Endometrial microvascular endothelial cells (primary cell): ENCODE data around the gene ASPHD2. TPM values are rescaled to one million over a fixed set of nuclear protein-coding genes. Genes with fewer than 3 reads are reported as not detected.
"Not testable (repeated sequence)": the region's sequence is repeated elsewhere in the genome, so short reads cannot be mapped to it uniquely, and the experiment has no call there.

ENCODE experiments used
- in situ Hi-C: cut with HindIII; loops from 2 replicates; pipeline ENCODE4 v1.10.0; 2017; ENCODE audit warnings: low sequenced_read_pairs, low pct_unique_long_range_greater_than_20kb; ENCODE audit errors: inconsistent ontology term
- total RNA-seq: library from RNA; depleted of rRNA; stranded (reverse); fragments of >200 nt; gene quantifications from one replicate; pipeline ENCODE4 v1.2.3, GENCODE V29; 2015; ENCODE audit errors: inconsistent ontology term

ASPHD2 gene
- total RNA-seq, 1 donor from 2014 or later = 1.1 TPM

- in situ Hi-C loops = no loop called here
Measured at GRCh38 chr22:26410386-26410785, 18.7 kb upstream of the ASPHD2 start.

GRCh38 chr22:26414347-26414746 lies 14.7 kb upstream of the ASPHD2 start:
- in situ Hi-C loops = no loop called here

GRCh38 chr22:26416256-26416655 lies 12.8 kb upstream of the ASPHD2 start:
- in situ Hi-C loops = no loop called here

- in situ Hi-C loops = no loop called here
Measured at GRCh38 chr22:26416670-26417276, 12.3 kb upstream of the ASPHD2 start.

- in situ Hi-C loops = no loop called here
Measured at GRCh38 chr22:26417406-26417805, 11.7 kb upstream of the ASPHD2 start.

GRCh38 chr22:26418620-26419019 lies 10.4 kb upstream of the ASPHD2 start:
- in situ Hi-C loops = no loop called here

- in situ Hi-C loops = no loop called here
Measured at GRCh38 chr22:26426924-26427323, 2.1 kb upstream of the ASPHD2 start.

- in situ Hi-C loops = no loop called here
Measured at GRCh38 chr22:26429458-26430286, 612 bp downstream of the ASPHD2 start.

- in situ Hi-C loops = no loop called here
Measured at GRCh38 chr22:26430600-26430999, 1.5 kb downstream of the ASPHD2 start.

GRCh38 chr22:26431261-26431995 lies 2.4 kb downstream of the ASPHD2 start:
- in situ Hi-C loops = no loop called here

GRCh38 chr22:26432619-26433311 lies 3.7 kb downstream of the ASPHD2 start:
- in situ Hi-C loops = no loop called here

GRCh38 chr22:26433805-26434204 lies 4.7 kb downstream of the ASPHD2 start:
- in situ Hi-C loops = no loop called here

- in situ Hi-C loops = no loop called here
Measured at GRCh38 chr22:26435327-26436093, 6.5 kb downstream of the ASPHD2 start.

GRCh38 chr22:26436903-26437515 lies 7.9 kb downstream of the ASPHD2 start:
- in situ Hi-C loops = no loop called here

GRCh38 chr22:26437694-26438392 lies 8.8 kb downstream of the ASPHD2 start:
- in situ Hi-C loops = no loop called here

- in situ Hi-C loops = not testable (repeated sequence)
Measured at GRCh38 chr22:26438776-26439175, 9.7 kb downstream of the ASPHD2 start.

- in situ Hi-C loops = no loop called here
Measured at GRCh38 chr22:26439559-26439958, 10.5 kb downstream of the ASPHD2 start.
